ENCODE data around the gene FAM240A.

GRCh38 chr3:46671541-46672348 is 59.4 kb downstream of the FAM240A start:
- TF ChIP-seq POLR2A (IDR thresholded peaks at IDR 0.05), result no peak
- TF ChIP-seq, protein P1, sequence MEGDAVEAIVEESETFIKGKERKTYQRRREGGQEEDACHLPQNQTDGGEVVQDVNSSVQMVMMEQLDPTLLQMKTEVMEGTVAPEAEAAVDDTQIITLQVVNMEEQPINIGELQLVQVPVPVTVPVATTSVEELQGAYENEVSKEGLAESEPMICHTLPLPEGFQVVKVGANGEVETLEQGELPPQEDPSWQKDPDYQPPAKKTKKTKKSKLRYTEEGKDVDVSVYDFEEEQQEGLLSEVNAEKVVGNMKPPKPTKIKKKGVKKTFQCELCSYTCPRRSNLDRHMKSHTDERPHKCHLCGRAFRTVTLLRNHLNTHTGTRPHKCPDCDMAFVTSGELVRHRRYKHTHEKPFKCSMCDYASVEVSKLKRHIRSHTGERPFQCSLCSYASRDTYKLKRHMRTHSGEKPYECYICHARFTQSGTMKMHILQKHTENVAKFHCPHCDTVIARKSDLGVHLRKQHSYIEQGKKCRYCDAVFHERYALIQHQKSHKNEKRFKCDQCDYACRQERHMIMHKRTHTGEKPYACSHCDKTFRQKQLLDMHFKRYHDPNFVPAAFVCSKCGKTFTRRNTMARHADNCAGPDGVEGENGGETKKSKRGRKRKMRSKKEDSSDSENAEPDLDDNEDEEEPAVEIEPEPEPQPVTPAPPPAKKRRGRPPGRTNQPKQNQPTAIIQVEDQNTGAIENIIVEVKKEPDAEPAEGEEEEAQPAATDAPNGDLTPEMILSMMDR (IDR thresholded peaks at IDR 0.05), result no peak
